DMS153 (cell line): Measurements from ENCODE around the gene SMIM33.
"Not testable (repeated sequence)": the region's sequence is repeated elsewhere in the genome, so short reads cannot be mapped to it uniquely, and the experiment has no call there.

Experiments
- DNase-seq: peaks from one replicate; lab custom pipeline; 2025; lab: John Stamatoyannopoulos, UW

SMIM33 gene

GRCh38 chr5:139470821-139471300 is at the start of gene SMIM33:
Gene SMIM33, plus strand, starts transcription at chr5:139471004. Its CDS starts 118 bp downstream, at chr5:139471122.
- DNase-seq, result no peak

GRCh38 chr5:139422307-139422893 is 48.4 kb upstream of the SMIM33 start:
- peak; percentile 12 for DNase-seq

- DNase-seq, result no peak
Measured at GRCh38 chr5:139425497-139425896, 45.3 kb upstream of the SMIM33 start.

- DNase-seq, result no peak
Measured at GRCh38 chr5:139426203-139426885, 44.5 kb upstream of the SMIM33 start.

GRCh38 chr5:139430015-139430414 is 40.8 kb upstream of the SMIM33 start:
- no peak for DNase-seq

GRCh38 chr5:139431706-139432105 is 39.1 kb upstream of the SMIM33 start:
- no peak for DNase-seq

GRCh38 chr5:139435676-139436075 is 35.1 kb upstream of the SMIM33 start:
- no peak for DNase-seq

GRCh38 chr5:139438707-139439012 is 32.1 kb upstream of the SMIM33 start:
- DNase-seq, result no peak

- peak; percentile 60 for DNase-seq
Measured at GRCh38 chr5:139439013-139439903, 31.5 kb upstream of the SMIM33 start, which contains the start of gene DNAJC18. Gene DNAJC18, minus strand, starts transcription at chr5:139439525. Its CDS starts 80 bp downstream, at chr5:139439445.

GRCh38 chr5:139440416-139440815 is 30.4 kb upstream of the SMIM33 start:
- DNase-seq, result not testable (repeated sequence)

GRCh38 chr5:139443831-139444453 is 26.9 kb upstream of the SMIM33 start:
- DNase-seq, result no peak

GRCh38 chr5:139445325-139446170 is 25.3 kb upstream of the SMIM33 start:
- no peak for DNase-seq

GRCh38 chr5:139446956-139447779 is 23.6 kb upstream of the SMIM33 start:
- DNase-seq, result no peak

GRCh38 chr5:139451176-139451575 is 19.6 kb upstream of the SMIM33 start:
- DNase-seq, result no peak

- DNase-seq, result no peak
Measured at GRCh38 chr5:139451878-139452660, 18.7 kb upstream of the SMIM33 start.

- no peak for DNase-seq
Measured at GRCh38 chr5:139453683-139454567, 16.9 kb upstream of the SMIM33 start.

- DNase-seq, result no peak
Measured at GRCh38 chr5:139454568-139455290, 16.1 kb upstream of the SMIM33 start.

- no peak for DNase-seq
Measured at GRCh38 chr5:139456776-139457175, 14.0 kb upstream of the SMIM33 start.
